Amniotic epithelial cell (primary cell): ENCODE results near the gene YTHDF2.
"Not testable (repeated sequence)": the region's sequence is repeated elsewhere in the genome, so short reads cannot be mapped to it uniquely, and the experiment has no call there.

Source experiments
- DNase-seq: peaks from one replicate; pipeline ENCODE4 v3.0.0-alpha.2; 2010; ENCODE audit warnings: low read depth

Gene YTHDF2

GRCh38 chr1:28759257-28759656, 22.5 kb downstream of the YTHDF2 start:
- DNase-seq: no peak

DNA sequence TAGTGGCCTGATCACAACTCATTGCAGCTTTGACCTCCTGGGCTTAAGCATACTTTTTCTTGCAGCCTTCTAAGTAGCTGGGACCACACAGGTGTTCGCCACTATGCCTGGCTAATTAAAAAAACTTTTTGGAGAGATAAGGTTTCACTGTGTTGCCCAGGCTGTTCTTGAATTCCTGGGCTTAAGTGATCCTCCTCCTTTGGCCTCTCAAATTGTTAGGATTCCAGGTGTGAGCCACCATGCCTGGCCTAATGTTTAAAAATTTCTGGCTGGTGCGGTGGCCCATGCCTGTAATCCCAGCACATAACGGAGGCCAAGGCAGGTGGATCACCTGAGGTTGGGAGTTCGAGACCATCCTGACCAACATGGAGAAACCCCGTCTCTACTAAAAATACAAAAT, 24.4 kb downstream of the YTHDF2 start:
- no peak for DNase-seq

GRCh38 chr1:28766532-28767183, 29.9 kb downstream of the YTHDF2 start:
- no peak for DNase-seq

GRCh38 chr1:28770601-28771165, 33.9 kb downstream of the YTHDF2 start:
- DNase-seq: no peak

DNA sequence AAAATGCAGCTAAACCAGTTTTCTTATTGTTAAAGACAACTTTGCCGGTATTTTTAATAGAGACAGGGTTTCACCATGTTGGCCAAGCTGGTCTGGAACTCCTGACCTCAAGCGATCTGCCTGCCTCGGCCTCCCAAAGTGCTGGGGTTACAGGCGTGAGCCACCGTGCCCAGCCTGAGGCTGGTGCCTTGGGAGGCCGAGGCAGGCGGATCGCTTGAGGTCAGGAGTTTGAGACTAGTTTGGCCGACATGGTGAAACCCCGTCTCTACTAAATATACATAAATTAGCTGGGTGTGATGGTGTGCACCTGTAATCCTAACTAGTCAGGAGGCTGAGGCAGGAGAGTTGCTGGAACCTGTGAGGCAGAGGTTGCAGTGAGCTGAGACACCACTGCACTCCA, 35.2 kb downstream of the YTHDF2 start:
- DNase-seq: not testable (repeated sequence)

DNA sequence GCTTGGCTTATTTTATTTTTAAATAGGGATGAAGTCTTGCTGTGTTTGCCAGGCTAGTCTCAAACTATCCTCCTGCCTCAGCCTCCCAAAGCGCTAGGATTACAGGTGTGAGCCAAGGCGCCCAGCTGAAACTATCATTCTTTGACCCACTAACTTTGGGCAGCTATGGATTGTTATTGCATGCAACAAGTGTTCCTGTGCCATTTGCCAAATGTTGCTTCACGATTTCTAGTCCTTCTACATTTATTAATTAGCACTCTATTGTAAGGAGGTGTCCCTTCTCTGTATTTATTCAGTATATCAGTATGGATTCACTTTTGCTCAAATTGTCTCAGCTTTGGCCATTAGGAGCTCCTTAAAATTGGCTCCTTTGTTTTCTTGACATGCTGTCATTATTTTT, 36.4 kb downstream of the YTHDF2 start:
- no peak for DNase-seq

- peak; percentile 71 for DNase-seq
These were observed 38.6 kb downstream of the YTHDF2 start for GRCh38 chr1:28775121-28775942.

DNA sequence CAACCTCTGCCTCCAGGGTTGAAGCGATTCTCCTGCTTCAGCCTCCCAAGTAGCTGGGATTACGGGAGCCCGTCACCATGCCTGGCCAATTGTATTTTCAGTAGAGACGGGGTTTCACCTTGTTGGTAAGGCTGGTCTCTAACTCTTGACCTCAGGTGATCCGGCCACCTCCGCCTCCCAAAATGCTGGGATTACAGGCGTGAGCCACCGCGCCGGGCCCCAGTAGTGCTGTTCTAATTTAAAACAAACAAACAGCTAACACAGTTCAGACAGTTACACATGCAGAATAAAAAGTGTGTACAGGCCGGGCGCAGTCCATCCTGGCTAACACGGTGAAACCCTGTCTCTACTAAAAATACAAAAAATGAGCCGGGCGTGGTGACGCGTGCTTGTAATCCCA, 39.6 kb downstream of the YTHDF2 start:
- DNase-seq: no peak

DNA sequence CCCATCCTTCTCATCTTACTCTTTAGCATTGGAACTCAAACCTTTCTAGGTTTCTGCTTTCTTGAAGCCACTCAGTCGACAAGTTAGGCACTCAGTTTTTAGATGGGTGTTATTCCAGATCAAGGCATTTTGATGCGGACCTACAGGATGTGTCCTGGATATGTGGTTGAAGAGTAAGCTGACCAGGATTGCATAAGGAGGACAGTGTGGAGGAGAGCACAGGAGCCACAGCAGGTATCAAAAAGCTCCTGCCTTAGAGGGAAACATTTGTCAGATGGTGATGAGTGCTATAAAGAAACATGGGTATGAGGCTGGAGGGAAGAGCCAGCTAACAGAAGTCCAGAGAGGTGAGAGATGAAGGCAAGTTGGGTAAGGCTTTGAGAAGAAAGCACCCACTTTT, 41.3 kb downstream of the YTHDF2 start:
- DNase-seq: no peak

DNA sequence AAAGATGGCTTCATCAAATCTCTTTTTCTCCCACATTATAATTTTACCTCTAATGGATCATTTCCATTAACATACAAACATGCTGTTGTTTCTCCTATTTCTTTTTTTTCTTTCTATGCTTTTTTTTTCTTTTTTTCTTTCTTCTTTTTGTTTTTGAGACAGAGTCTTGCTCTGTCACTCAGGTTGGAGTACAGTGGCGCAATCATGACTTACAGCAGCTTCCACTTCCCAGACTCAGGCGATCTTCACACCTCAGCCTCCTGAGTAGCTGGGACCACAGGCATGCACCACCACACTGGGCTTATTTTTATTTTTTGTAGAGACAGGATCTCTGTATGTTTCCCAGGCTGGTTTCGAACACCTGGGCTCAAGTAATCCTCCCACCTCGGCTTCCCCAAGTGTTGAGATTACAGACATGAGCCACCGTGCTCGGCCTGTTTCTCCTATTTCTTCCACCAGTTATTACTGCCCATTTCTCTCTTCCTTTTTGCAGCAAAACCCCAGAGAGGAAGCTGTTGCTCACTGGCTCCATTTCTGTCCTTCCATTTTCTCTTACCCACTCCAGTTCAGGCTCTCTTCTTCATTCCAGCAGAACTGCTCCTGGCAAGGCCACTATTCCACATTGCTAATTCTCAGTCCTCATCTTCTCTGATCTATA, 43.1 kb downstream of the YTHDF2 start:
- DNase-seq: peak; percentile 57

DNA sequence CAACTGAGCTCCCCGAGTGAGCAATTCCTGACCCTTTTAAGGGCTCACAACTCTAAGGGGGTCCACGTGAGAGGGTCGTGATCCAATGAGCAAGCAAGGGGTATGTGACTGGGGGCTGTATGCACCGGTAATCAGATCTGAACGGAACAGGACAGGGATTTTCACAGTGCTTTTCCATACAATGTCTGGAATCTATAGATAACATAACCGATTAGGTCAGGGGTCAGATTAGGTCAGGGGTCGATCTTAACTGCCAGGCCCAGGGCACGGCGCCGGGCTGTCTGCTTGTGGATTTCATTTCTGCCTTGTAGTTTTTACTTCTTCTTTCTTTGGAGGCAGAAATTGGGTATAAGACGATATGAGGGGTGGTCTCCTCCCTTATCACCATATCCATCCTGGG, 44.6 kb downstream of the YTHDF2 start:
- DNase-seq: no peak

- DNase-seq: no peak
These were observed 45.3 kb downstream of the YTHDF2 start for GRCh38 chr1:28782011-28782410.

DNA sequence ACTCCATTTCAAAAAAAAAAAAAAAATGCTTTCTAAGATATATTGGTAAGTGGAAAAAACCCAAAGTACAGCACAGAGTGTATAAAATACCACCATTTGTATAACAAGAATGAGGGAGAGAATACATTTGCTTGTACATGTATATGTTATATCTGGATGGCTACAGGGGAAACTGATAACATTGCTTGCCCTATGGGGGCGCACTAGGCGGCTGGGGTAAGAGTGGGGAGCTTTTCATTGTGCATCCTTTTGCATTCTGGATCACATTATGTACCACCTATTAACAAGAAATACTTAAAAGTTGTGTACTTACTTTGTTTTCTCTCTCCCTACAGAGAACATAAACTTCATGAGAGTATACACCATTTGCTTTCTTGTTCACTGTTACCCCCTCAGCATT, 46.6 kb downstream of the YTHDF2 start:
- no peak for DNase-seq

GRCh38 chr1:28789412-28789811, 52.7 kb downstream of the YTHDF2 start:
- DNase-seq: no peak

- DNase-seq: no peak
These were observed 53.1 kb downstream of the YTHDF2 start for GRCh38 chr1:28789816-28790215.

DNA sequence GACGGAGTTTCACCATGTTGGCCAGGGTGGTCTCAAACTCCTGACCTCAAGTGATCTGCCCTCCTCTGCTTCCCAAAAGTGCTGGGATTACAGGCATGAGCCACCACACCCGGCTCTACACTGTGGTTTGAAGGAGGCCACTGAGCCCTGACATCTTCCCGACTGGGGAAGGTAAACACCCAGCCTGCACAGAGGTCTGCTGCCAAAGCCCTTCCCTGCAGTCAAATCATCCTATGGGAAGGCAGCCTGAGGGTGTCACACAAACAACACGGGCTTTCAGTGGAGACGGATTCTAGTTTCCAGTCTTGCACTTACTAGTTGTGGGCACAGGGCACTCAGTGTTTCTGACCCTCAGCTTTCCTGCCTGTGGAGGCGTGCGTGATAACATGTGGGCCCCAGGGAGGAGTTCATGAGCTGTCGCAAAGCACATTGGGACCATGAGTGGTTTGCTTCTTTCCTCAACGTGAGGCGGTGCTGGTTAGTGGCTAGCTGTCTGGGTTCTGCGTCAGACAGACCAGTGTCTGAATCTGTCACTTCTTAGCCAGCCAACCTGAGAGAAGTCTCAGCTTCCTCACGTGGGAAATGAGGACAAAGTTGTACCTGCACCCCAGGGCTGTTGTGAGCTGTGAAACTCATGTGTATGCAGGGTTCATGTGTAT, 53.8 kb downstream of the YTHDF2 start:
- no peak for DNase-seq

DNA sequence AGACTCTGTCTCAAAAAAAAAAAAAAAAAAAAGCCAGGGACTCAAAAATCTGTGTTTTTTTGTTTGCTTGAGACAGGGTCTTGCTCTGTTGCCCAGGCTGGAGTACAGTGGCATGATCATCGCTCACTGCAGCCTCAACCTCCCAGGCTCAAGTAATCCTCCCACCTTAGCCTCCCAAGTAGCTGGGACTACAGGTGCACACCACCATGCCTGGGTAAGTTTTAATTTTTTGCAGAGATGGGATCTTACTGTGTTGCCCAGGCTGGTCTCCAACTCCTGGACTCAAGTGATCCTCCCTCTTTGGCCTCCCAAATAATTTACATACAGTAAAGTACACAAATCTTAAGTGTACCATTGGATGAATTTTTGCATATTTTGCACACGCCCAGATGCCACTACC, 55.2 kb downstream of the YTHDF2 start:
- DNase-seq: not testable (repeated sequence)

DNA sequence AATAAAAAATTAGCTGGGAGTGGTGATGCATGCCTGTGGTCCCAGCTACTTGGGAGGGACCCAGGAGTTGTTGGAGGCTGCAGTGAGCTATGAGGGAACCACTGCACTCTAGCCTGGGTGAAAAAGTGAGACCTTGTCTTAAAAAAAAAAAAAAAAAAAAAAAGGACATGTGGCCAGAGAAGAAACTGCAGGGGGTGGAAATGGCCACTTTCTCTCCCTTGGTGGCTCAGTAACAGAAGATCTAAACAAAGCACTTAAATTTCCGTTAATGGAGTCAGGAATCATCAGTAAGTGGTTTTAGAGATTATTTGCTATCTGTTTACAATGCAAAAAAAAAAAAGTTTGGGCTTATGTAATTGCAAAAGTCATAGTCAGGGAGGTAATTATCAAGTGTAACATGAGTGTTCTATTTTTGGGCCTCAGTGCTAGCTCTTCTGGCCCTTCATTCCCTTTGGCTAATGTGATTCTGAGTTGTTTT, 55.9 kb downstream of the YTHDF2 start:
- DNase-seq: no peak

DNA sequence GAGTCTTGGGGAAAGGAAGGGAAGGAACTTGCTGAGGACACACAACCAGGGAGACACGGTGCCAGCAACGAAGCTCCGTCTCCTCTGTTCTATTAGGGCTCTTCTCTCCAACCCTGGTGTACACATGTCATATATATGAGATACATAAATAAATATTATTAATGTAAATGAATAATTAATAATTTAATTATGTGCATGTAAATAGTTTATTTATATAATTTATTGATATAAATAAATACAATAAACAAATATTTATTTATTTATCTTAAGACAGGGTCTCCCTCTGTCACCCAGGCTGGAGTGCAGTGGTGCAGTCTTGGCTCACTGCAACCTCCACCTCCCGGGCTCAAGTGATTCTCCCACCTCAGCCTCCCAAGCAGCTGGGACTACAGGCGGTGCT, 57.8 kb downstream of the YTHDF2 start:
- not testable (repeated sequence) for DNase-seq

GRCh38 chr1:28796352-28797211, 59.8 kb downstream of the YTHDF2 start:
- no peak for DNase-seq

DNA sequence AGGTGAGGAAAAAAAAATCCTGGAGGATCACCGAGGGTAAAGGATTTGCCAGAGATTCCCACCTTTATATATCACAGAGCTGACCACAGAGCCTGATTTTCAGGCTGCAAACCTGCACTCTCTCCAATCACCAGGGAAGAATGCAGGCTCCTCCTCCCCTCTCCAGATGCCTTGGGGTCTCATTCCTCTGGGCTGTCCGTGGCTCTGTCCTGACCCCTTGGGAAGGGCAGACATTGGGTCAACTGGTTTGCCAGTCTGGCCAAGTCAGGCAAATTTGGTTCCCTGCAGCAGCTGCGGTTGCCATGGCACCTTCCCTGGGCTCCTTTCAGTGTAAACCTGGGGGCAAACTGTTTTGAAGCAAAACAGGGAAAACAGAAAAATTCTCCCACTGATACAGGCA, 63.6 kb downstream of the YTHDF2 start:
- no peak for DNase-seq
